Astrocyte of the spinal cord (primary cell): ENCODE results near the gene ZIC2.

Experiments
- DNase-seq: peaks from one replicate; pipeline ENCODE4 v3.0.0; 2011; ENCODE audit warnings: low read depth, low spot score
- H3K4me3 ChIP-seq: 2 replicates; pipeline ENCODE4 v1.5.1; 2011; ENCODE audit warnings: low read depth, mild to moderate bottlenecking, low read length, moderate library complexity
- in situ Hi-C: cut with HindIII; loops from 2 replicates; pipeline ENCODE4 v1.10.0; 2017; ENCODE audit warnings: low sequenced_read_pairs
- TF ChIP-seq, protein P1 (sequence below): IDR thresholded peaks from 2 replicates; pipeline ENCODE4 v1.5.1; 2012; ENCODE audit warnings: low read depth, mild to moderate bottlenecking, low read length, inconsistent platforms

ZIC2 gene

DNA sequence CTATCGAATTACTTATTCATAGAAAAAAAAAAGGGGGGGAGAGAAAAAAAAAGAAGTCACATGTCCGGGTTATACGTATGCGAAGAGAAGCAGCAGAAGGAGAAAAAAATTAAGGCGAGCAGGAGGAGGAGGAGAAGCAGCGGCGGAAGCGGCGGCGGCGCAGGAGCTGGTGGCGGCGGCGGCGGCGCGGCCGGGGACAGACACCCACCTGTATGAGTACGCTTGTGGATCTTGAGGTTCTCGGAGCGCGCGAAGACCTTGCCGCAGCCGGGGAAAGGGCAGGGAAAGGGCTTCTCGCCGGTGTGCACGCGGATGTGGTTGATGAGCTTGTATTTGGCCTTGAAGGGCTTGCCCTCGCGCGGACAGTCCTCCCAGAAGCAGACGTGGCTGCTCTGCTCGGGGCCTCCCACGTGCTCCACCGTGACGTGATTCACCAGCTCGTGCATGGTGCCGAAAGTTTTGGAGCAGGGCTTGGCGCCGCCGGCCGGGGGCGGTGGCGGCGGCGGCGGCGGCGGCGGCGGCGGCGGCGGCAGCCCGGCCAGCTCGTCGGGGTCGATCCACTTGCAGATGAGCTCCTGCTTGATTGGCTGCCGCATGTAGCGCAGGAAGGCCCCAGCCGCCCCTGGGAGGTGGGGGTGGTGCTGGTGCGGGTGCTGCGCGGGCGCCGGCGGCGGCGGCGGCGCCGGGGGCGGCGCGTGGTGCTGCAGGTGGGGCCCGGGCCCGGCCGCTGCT is 11.5 kb upstream of the ZIC2 start:
- peak overlapping the region; percentile 65 for H3K4me3 ChIP-seq
- in situ Hi-C loops, result no loop called here
- DNase-seq, result peak; percentile 57
- TF ChIP-seq, protein P1, sequence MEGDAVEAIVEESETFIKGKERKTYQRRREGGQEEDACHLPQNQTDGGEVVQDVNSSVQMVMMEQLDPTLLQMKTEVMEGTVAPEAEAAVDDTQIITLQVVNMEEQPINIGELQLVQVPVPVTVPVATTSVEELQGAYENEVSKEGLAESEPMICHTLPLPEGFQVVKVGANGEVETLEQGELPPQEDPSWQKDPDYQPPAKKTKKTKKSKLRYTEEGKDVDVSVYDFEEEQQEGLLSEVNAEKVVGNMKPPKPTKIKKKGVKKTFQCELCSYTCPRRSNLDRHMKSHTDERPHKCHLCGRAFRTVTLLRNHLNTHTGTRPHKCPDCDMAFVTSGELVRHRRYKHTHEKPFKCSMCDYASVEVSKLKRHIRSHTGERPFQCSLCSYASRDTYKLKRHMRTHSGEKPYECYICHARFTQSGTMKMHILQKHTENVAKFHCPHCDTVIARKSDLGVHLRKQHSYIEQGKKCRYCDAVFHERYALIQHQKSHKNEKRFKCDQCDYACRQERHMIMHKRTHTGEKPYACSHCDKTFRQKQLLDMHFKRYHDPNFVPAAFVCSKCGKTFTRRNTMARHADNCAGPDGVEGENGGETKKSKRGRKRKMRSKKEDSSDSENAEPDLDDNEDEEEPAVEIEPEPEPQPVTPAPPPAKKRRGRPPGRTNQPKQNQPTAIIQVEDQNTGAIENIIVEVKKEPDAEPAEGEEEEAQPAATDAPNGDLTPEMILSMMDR, result no peak

DNA sequence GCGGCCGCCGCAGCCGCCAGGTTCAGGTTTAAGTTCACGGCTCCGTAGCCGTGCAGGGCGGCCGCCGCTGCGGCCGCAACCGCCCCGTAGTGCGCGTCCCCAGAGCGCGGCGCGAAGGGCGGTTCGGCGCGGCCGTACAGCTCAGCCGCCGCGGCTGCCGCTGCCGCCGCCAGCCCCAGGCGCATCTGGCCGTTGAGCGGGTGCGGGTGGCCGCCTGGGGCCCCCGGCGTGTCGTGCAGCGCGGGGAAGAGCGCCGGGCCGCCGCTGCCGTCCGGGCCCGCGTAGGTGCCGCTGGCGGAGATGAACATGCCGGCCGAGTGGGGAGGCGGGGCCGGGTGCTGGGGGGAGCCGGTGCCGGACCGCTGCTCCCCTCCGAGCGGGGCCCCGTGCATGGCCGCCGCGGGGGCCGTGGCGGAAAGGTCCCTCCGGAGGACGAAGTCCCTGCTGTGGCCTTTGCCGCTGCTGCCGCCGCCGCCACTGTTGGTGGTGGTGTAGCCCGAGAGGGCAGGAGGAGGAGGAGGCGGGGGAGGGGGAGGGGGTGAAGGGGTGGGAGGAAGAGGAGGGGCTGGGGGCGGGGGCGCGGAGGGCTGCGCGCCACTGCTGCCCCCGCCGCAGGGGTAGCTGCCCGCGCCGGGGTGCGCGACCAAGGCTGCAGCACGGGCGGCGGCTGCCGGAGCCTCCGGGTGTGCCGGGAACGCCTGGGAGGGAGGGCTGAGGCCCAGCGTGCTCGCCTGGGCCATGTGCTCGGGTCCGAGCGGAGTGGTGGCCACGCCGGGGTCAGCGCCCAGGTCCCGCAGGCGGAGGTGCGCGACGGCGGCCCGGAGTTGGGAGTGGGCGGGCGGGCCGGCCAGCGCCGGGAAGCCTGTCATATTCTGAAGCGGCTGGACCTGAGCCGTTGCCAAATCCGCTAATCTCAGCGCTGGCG is 10.7 kb upstream of the ZIC2 start:
- in situ Hi-C loops, result no loop called here
- DNase-seq, result no peak
- peak overlapping the region; percentile 65 for H3K4me3 ChIP-seq
- TF ChIP-seq, protein P1, result no peak

DNA sequence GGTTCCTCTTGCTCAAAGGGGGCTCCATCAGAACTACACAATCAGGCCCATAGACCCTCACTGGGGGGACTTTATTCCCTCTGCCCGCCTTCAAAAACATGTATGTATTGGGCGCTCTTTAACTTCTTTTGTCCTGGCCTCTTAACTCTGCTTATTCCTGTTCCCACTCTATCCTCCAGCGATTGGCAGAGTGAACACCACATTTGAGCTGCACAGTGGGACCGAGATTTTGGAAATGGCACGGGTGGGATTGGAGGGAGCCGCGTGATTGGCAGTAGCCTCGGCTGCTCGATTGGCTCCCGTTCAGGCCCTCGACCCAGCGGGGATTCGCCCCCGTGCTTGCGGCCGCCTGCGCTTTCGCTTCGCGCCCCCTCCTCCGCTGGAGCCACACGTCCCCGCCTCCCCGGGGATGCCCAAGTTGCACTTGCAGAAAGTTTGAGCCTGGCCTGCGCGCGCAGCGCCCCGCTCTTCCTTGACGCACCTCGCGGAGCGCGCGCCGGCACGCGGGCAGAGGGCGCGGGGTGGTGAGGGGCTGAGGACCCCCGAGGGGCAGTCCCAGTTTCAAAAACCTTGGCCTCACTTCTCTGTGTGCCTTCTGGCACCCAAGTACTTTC is 9.9 kb upstream of the ZIC2 start, which contains the start of gene ZIC5:
TSS of gene ZIC5 (minus strand) at position 192 of the 614 bp plus-strand sequence. CDS start at position 28, 164 bp downstream.
- H3K4me3 ChIP-seq, result peak within 1 kb of the TSS; percentile 65
- TF ChIP-seq, protein P1, result no peak

DNA sequence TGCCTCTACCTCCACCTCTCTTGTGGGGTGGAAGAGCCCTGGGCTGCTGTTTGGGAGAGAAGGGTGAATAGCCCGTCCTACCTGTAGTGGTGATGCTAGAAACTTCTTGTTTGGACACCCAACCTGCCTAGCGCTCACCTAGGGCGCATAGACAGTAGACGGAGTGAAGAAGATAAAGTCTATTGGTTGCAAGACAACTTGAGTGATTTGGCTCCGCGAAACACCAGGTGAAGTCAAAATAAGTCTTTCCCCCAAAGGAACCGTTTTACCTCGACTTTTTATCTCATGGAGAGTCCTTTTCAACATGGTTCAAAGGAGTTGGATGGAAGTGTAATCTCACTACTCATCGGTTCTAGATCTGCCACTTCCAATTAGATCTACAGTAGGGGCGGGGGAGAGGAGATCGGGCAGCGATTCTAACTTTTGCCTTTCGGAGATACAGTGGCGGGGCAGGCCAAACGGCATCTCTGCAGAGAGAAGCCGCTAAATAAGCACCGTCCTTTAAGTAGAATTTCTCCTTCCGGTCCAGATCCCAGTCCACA is 9.3 kb upstream of the ZIC2 start:
- peak overlapping the region; percentile 34 for H3K4me3 ChIP-seq
- in situ Hi-C loops, result no loop called here
- no peak for DNase-seq
- TF ChIP-seq, protein P1, result no peak

More for the DNA sequence above, 9.9 kb upstream of the ZIC2 start, which contains the start of gene ZIC5:
- in situ Hi-C loops, result no loop called here
- peak; percentile 83 for DNase-seq

DNA sequence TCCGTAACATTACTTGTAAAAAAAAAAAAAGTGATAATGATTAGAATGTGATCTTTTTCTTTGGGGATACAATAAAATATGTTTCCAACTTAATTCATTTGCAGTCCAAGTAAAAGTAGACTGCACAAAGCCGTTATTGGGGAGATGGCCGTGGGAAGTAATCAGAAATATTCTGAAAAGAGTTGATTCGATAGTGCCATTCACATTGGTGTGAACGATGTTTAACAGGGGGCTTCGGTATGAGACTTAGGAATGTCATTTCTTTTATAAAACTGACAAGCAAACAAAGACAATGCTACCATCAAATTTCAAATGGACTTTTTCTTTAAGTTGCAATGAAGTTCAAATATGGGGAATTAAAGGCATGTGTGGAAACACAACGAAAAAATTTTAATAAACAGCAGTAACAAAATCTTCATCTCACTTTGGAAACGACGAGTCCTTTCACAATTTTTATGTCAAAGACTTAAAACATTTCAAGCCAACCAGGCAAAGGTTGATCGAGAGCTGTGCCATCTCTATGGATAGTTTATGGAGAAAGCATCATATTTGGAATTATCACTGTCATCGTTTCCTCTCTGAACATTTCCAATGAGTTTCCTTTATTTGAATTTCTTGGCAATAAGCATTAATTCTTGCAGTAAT is 8.3 kb upstream of the ZIC2 start:
- in situ Hi-C loops, result no loop called here
- TF ChIP-seq, protein P1, result no peak
- no peak for DNase-seq
- no peak overlapping the region for H3K4me3 ChIP-seq
